Osteoblast (primary cell): ENCODE results near the gene F7. TPM values are rescaled to one million over a fixed set of nuclear protein-coding genes. Genes with fewer than 3 reads are reported as not detected.

Experiments
- DNase-seq: peaks from one replicate; pipeline ENCODE4 v3.0.0; 2011; ENCODE audit warnings: low spot score, mixed read lengths; ENCODE audit not compliant: insufficient read length; ENCODE audit errors: missing footprints
- H2AFZ ChIP-seq: 2 replicates; pipeline ENCODE4 v1.6.0; 2011; ENCODE audit warnings: mild to moderate bottlenecking, low read length
- H3K27ac ChIP-seq: 2 replicates; pipeline ENCODE4 v1.5.1; 2011; ENCODE audit warnings: mild to moderate bottlenecking, low read depth, low read length, moderate library complexity
- H3K27me3 ChIP-seq: 2 replicates; pipeline ENCODE4 v1.6.0; 2012; ENCODE audit warnings: mild to moderate bottlenecking, control low read depth, inconsistent platforms, low read length, moderate library complexity; ENCODE audit not compliant: insufficient read depth
- H3K36me3 ChIP-seq: 2 replicates; pipeline ENCODE4 v1.5.1; 2011; ENCODE audit warnings: mild to moderate bottlenecking, low read length, control low read depth, moderate library complexity; ENCODE audit not compliant: insufficient read depth
- H3K4me1 ChIP-seq: 2 replicates; pipeline ENCODE4 v1.5.1; 2011; ENCODE audit warnings: mild to moderate bottlenecking, low read length, control low read depth, moderate library complexity; ENCODE audit not compliant: insufficient read depth
- H3K4me2 ChIP-seq: 2 replicates; pipeline ENCODE4 v1.6.0; 2011; ENCODE audit warnings: mild to moderate bottlenecking, low read length; ENCODE audit not compliant: insufficient read depth
- H3K4me3 ChIP-seq: fragments of 200-600 bp; sonication (generic); 3 replicates; pipeline ENCODE4 v1.5.1; 2012; ENCODE audit warnings: mild to moderate bottlenecking, low read length, inconsistent platforms; ENCODE audit not compliant: insufficient read depth
- H3K79me2 ChIP-seq: 2 replicates; pipeline ENCODE4 v1.6.0; 2012; ENCODE audit warnings: mild to moderate bottlenecking, low read length, control low read depth, inconsistent platforms; ENCODE audit not compliant: insufficient read depth
- H3K9me3 ChIP-seq: 2 replicates; pipeline ENCODE4 v1.5.1; 2011; ENCODE audit warnings: low read depth, low read length, control low read depth
- H4K20me1 ChIP-seq: 2 replicates; pipeline ENCODE4 v1.6.0; 2012; ENCODE audit warnings: mild to moderate bottlenecking, low read length, control low read depth; ENCODE audit not compliant: insufficient read depth
- total RNA-seq: library from RNA; depleted of rRNA; stranded (reverse); fragments of >200 nt; gene quantifications from 2 replicates; pipeline ENCODE4 v1.2.3, GENCODE V29; 2012
- TF ChIP-seq, protein P1 (sequence below): IDR thresholded peaks from 2 replicates; pipeline ENCODE4 v1.5.1; 2011; ENCODE audit warnings: mild to moderate bottlenecking, low read depth, low read length, moderate library complexity; ENCODE audit errors: extremely low read depth

Gene F7
- total RNA-seq, 1 donor, result under 0.01 TPM

DNA sequence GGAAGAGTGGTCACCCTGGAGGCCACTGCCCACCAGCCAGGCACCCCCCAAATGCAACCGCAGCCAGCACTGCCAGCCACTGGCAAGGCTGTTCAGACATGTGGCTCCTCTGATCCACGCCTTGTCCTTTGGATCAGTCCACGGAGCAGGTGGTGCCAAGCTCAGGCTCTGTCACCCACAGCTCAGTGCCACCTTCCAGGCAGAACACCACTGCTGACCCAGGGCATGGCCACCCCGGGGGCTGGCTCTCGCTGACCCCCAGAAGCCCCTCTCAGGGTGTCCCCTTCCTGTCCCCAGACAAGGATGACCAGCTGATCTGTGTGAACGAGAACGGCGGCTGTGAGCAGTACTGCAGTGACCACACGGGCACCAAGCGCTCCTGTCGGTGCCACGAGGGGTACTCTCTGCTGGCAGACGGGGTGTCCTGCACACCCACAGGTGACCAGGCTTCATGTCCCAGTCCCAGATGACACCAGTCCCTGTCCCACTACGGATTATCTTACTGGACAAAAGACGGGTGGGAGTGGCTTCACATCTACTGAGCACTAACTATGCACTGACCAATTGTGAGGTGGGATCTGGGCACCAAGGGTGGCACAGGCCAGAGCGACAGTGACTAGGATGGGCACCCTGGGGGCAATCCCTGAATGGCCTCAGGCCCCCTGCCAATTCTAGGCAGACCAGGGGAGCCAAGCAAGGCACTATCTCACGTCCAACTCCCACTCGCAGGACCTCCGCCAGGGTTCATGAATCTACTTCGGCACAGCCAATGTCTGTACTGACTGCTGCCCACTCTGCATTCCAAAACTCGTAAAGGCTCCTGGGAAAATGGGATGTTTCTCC lies 10.0 kb downstream of the F7 start:
- Histone ChIP-seq H3K36me3 (no peaks in the 10 kb centered on the region), H3K27me3 (peaks cover 5% of the 10 kb centered on the region), H3K4me1 (no peaks in the 10 kb centered on the region), H3K4me2 (no peak overlapping the region), H3K27ac (no peak overlapping the region), H4K20me1 (no peaks in the 10 kb centered on the region), H3K9me3 (no peaks in the 10 kb centered on the region), H3K79me2 (no peaks in the 10 kb centered on the region), H3K4me3 (no peak overlapping the region), H2AFZ (no peak overlapping the region)
- TF ChIP-seq, protein P1, sequence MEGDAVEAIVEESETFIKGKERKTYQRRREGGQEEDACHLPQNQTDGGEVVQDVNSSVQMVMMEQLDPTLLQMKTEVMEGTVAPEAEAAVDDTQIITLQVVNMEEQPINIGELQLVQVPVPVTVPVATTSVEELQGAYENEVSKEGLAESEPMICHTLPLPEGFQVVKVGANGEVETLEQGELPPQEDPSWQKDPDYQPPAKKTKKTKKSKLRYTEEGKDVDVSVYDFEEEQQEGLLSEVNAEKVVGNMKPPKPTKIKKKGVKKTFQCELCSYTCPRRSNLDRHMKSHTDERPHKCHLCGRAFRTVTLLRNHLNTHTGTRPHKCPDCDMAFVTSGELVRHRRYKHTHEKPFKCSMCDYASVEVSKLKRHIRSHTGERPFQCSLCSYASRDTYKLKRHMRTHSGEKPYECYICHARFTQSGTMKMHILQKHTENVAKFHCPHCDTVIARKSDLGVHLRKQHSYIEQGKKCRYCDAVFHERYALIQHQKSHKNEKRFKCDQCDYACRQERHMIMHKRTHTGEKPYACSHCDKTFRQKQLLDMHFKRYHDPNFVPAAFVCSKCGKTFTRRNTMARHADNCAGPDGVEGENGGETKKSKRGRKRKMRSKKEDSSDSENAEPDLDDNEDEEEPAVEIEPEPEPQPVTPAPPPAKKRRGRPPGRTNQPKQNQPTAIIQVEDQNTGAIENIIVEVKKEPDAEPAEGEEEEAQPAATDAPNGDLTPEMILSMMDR, result no peak
- DNase-seq, result peak; percentile 74

DNA sequence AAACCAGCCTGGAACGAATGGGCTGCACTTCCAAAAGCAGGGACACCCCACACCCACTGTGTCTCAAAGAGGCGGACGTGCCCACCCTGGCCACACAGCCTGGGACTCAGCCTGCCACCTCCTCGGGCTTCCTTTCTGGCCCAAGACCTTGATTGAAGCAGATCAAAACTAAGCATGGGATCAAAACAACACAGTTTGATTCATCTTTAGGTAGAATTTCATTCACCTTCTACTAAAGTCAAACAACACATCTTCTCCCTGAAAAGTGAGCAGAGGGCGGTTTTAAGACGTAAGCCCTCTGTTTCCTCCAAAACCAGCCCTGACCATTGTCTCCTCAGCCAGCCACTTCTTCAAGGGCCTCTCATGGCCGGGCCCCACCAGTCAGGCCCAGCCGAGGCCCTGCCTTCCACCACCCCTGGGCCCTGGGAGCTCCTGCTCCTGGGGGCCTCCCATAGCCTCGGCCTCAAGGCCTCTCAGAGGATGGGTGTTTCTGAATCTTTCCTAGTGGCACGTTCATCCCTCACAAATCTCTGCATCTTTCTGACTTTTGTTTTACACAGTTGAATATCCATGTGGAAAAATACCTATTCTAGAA lies 10.7 kb downstream of the F7 start:
- TF ChIP-seq, protein P1, result no peak
- Histone ChIP-seq H3K36me3 (no peaks in the 10 kb centered on the region), H3K4me3 (no peak overlapping the region), H3K27ac (no peak overlapping the region), H3K4me2 (no peak overlapping the region), H4K20me1 (no peaks in the 10 kb centered on the region), H2AFZ (no peak overlapping the region), H3K27me3 (no peaks in the 10 kb centered on the region), H3K9me3 (no peaks in the 10 kb centered on the region), H3K79me2 (no peaks in the 10 kb centered on the region), H3K4me1 (no peaks in the 10 kb centered on the region)
- DNase-seq, result peak; percentile 48

DNA sequence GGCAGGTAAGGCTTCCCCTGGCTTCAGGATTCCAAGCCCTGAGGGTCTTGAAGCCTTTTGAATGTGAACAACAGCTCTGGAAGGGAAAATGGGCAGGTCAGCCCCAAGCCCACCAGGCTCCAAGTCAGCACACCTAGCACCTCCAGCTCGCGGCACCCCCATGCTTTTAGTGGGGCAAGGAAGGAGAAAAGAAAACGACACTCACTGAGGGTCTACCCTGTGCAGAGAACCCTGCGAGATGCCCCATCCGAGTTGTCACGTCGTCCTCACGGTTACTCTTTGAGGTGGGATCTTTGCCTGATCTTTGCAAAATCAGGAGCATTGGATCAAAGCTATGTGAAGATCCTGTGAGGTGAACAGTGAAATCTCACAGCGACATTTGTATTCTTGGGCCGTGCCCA lies 11.3 kb downstream of the F7 start:
- TF ChIP-seq, protein P1, result no peak
- Histone ChIP-seq H3K27me3 (no peaks in the 10 kb centered on the region), H3K4me3 (no peak overlapping the region), H3K9me3 (no peaks in the 10 kb centered on the region), H4K20me1 (no peaks in the 10 kb centered on the region), H3K36me3 (no peaks in the 10 kb centered on the region), H2AFZ (no peak overlapping the region), H3K27ac (no peak overlapping the region), H3K4me2 (no peak overlapping the region), H3K4me1 (no peaks in the 10 kb centered on the region), H3K79me2 (no peaks in the 10 kb centered on the region)
- DNase-seq, result peak; percentile 85

DNA sequence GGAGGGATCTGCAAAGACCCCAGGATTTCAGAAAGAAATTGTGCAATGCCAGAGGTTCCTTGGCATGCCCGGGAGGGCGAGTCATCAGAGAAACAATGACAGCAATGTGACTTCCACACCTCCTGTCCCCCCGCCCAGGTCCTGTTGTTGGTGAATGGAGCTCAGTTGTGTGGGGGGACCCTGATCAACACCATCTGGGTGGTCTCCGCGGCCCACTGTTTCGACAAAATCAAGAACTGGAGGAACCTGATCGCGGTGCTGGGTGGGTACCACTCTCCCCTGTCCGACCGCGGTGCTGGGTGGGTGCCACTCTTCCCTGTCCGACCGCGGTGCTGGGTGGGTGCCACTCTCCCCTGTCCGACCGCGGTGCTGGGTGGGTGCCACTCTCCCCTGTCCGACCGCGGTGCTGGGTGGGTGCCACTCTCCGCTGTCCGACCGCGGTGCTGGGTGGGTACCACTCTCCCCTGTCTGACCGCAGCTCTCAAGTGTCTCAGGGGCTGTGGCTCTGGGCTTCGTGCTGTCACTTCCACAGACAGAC lies 11.8 kb downstream of the F7 start:
- Histone ChIP-seq H2AFZ (no peak overlapping the region), H3K27me3 (no peaks in the 10 kb centered on the region), H3K4me3 (no peak overlapping the region), H3K4me2 (no peak overlapping the region), H3K79me2 (no peaks in the 10 kb centered on the region), H4K20me1 (no peaks in the 10 kb centered on the region), H3K9me3 (no peaks in the 10 kb centered on the region), H3K36me3 (no peaks in the 10 kb centered on the region), H3K4me1 (no peaks in the 10 kb centered on the region), H3K27ac (no peak overlapping the region)
- no peak for DNase-seq
- TF ChIP-seq, protein P1, result no peak
